GM15510 (cell line): ENCODE results near the gene VAMP3.

Experiments
- POLR2A ChIP-seq: IDR thresholded peaks from 3 replicates; pipeline ENCODE4 v1.6.1; 2011; ENCODE audit warnings: borderline replicate concordance; ENCODE audit not compliant: insufficient read length; ENCODE audit errors: extremely low read depth

VAMP3 gene

DNA sequence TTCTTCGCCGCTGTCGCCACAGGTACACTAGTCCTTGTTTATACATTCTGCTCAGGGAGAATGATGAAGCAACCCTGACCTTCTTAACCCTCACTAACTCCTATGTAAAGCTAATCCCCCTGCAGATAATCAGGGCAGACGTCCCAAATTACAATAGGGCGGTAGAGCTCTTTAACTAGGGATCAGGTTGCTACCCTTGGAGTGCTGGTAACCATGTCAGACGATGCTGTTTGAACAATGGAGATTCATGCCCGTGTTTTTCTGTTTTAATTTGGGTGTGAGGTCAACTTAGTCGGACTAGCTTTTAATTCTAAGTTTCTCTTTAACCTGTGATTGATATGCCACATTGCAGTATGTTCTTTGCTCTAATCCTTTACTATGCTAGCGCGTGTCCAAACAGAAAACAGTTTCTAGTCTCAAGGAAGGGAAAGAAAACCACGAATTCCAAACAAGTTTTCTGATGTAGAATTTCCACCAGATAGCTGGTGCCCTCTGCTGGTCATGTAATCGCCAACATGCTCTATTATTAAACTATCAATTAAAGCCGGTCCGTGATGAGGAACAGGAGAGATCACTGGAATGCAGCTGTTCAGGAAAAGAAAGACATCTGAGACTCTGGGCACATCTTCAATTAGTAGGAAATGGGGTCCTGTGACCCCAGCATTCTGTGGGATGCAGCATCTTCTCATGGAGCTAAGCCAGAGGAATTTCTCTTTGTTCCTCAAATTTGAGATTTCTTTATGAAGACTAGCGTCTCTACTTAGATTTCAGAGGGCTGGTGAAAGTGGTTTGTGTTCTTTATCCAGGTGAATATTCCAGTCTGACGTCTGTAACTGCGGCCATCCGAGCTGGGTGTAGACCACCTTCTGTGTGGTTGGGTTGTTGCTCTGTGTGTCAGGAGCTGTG, 18.3 kb upstream of the VAMP3 start:
- no peak for TF ChIP-seq POLR2A

GRCh38 chr1:7753641-7754040, 17.5 kb upstream of the VAMP3 start:
- no peak for TF ChIP-seq POLR2A

- TF ChIP-seq POLR2A = no peak
Observed at GRCh38 chr1:7754234-7754633, 16.9 kb upstream of the VAMP3 start.

DNA sequence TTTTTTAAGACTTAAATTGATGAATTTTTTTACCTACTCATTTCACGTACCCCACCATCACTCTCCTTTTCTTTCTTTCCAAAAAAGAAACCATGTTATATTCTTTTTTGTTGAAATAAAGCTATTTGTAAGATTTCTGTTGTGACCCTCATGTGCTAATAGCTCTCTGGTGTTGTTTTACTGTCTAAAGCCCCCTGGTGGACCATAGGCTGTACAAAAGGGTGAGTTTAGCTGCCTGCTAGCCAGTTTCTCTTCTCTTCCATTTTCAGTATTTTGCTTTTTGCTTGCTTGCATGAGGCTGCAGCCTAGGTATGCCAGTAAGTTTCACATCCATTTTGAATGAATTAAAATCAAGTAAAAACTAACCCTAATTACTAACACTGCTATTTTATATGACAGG, 15.6 kb upstream of the VAMP3 start:
- no peak for TF ChIP-seq POLR2A

- no peak for TF ChIP-seq POLR2A
Observed at GRCh38 chr1:7760245-7760644, 10.9 kb upstream of the VAMP3 start.

GRCh38 chr1:7761103-7761502, 10.0 kb upstream of the VAMP3 start:
- TF ChIP-seq POLR2A = no peak

DNA sequence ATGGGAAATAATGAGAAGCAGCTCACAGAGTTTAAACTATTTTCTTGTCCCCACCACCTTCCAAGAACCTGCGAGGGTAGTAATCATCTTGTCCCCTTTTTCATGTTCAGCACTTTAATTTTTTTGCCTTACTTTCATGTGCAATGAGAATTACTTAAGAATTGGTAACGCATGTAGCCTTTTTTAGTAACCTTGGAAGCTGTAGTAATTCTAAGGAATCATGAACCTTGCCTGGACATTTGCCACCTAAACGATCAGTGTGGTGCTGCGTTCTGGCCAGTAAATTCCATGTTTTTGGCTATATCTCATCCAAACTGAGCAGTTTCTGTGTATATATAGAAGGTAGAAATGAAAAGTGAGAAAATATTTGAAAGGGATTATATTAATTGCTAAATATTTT, 3.9 kb upstream of the VAMP3 start:
- TF ChIP-seq POLR2A = no peak

- no peak for TF ChIP-seq POLR2A
Observed at GRCh38 chr1:7768583-7768982, 2.5 kb upstream of the VAMP3 start.

DNA sequence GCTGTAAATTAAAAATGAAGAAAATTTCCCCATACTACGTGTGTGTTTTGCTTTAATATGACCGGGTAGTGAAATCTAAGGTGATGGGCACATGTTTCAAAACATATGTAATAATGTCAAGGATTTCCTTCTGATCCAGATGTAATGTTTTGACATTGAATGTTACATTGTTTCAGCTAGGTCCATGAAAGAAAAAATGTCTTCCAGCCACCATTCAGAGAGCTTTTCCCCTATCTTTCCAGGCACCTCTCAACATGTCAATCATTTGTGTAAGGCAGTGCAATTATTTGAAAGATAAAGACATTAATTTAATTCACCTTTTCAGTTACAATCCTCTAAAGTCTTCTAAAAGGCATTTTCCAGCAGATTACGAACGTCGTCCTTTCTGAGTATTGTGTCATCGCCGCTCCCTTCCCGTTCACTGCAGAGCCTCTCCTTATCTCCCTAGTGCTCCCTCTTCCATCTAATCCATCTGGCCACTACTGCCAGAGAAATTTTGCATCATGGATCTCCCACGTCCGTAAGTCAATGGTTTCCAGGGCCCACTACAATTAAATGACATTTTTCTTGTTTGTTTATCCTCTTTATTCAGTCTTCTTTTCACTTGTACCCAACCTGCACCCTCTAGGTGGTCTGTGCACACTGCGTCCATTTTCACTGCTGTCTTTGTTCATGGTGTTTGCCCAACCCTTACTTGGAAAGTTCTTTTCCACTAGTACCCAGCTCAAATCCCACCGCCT, 1.3 kb upstream of the VAMP3 start:
- TF ChIP-seq POLR2A = no peak

DNA sequence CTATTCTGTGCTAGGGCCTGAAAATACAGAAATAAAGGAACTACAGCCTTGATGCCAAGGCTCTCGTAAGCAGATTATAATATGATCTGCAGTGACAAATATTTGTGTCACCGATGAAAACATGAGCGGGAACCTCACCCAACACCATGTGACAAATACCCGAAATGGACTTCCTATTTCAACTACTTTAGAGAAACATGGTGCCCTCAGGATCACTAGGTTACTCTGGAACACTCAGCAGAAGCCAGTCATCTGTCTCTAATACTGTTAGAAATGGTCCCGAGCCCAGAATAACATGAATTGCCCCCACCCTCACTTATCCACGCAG, 463 bp upstream of the VAMP3 start:
- no peak for TF ChIP-seq POLR2A

DNA sequence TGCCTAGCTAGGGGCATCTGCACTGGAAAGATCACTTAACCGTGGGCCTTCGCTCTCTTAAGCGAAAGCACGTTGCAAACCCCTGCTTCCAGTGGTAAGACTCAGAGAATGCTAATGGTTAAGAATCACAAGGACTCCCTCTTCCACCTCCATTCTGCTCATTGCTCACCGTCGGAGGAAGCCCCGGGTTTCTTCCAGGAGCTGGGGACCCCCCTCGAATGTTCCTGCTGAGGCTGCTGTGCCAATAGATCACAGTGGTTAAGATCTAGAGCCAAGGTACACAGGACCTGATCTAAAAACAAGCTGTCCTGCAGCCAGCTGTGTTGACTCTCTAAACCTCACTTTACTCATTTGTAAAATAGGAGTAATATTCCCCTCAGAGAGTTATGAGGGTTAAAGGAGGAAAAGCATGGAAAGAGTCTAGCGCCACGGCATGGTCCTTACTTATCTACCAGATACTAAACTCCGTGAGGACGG, 765 bp downstream of the VAMP3 start:
- TF ChIP-seq POLR2A = no peak

DNA sequence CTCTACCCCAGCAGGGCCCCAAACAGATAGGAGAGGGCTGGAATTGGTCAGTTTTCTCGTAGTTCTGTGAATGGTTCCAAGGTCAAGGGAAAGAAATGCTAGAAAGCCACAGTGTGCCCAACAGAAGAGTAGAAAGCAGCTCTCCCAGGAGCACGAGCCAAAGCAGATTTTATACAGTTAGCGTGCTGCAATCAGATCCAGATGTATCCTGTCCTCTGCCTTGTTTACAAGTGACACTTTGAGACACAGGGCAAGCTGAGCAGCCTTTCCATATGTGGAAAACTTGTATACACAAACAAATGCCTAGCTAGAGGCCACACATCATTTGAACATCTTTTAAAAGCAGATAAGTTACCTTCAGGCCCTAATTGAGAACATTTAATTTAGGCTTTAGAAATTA, 6.5 kb downstream of the VAMP3 start:
- no peak for TF ChIP-seq POLR2A

GRCh38 chr1:7778133-7778628, 7.1 kb downstream of the VAMP3 start:
- TF ChIP-seq POLR2A = no peak

GRCh38 chr1:7780976-7781375, 9.9 kb downstream of the VAMP3 start:
- no peak for TF ChIP-seq POLR2A

GRCh38 chr1:7781501-7781900, 10.4 kb downstream of the VAMP3 start:
- TF ChIP-seq POLR2A = no peak
